SK-N-SH treated with all-trans-retinoic acid at 6 μM for 48 hours (cell line): ENCODE results near the gene PTTG1IP.

ENCODE experiments used
- CREB5 ChIP-seq: fragments of 250-450 bp; sonication (Bioruptor Pico); IDR thresholded peaks from 2 replicates; pipeline ENCODE4 v1.5.1; 2020; ENCODE audit warnings: low read depth, mild to moderate bottlenecking, moderate library complexity
- CSDC2 ChIP-seq: fragments of 250-450 bp; sonication (Bioruptor Pico); IDR thresholded peaks from 2 replicates; pipeline ENCODE4 v1.5.0; 2020; ENCODE audit warnings: mild to moderate bottlenecking, moderate library complexity
- GLIS3 ChIP-seq: fragments of 250-450 bp; sonication (Bioruptor Pico); IDR thresholded peaks from 2 replicates; pipeline ENCODE4 v1.5.0; 2020; ENCODE audit warnings: mild to moderate bottlenecking, moderate library complexity
- ISL1 ChIP-seq: fragments of 250-450 bp; sonication (Bioruptor Pico); IDR thresholded peaks from 2 replicates; pipeline ENCODE4 v2.1.2; 2022; ENCODE audit warnings: mild to moderate bottlenecking, moderate library complexity
- POU6F1 ChIP-seq: fragments of 250-450 bp; sonication (Bioruptor Pico); IDR thresholded peaks from 2 replicates; pipeline ENCODE4 v1.8.0; 2021; ENCODE audit warnings: low read depth, mild to moderate bottlenecking, moderate library complexity, borderline replicate concordance
- PPARA ChIP-seq: fragments of 250-450 bp; sonication (Bioruptor Pico); IDR thresholded peaks from 2 replicates; pipeline ENCODE4 v1.5.0; 2020; ENCODE audit warnings: mild to moderate bottlenecking, borderline replicate concordance
- TCF4 ChIP-seq: fragments of 250-450 bp; sonication (Bioruptor Pico); IDR thresholded peaks from 2 replicates; pipeline ENCODE4 v1.8.0; 2021; ENCODE audit warnings: mild to moderate bottlenecking, moderate library complexity, borderline replicate concordance
- TSHZ2 ChIP-seq: fragments of 250-450 bp; sonication (Bioruptor Pico); IDR thresholded peaks from 2 replicates; pipeline ENCODE4 v1.5.0; 2020; ENCODE audit warnings: mild to moderate bottlenecking, moderate library complexity
- ZFP3 ChIP-seq: fragments of 250-450 bp; sonication (Bioruptor Pico); IDR thresholded peaks from 2 replicates; pipeline ENCODE4 v1.5.0; 2020; ENCODE audit warnings: mild to moderate bottlenecking, moderate library complexity
- ZFP30 ChIP-seq: fragments of 450-650 bp; formaldehyde crosslinking; IDR thresholded peaks from 2 replicates; pipeline ENCODE4 v1.5.0; 2022; ENCODE audit warnings: mild to moderate bottlenecking, moderate library complexity
- ZNF565 ChIP-seq: fragments of 450-650 bp; formaldehyde crosslinking; conservative IDR thresholded peaks from 2 replicates; pipeline ENCODE4 v1.5.0; 2020; ENCODE audit warnings: low read depth, mild to moderate bottlenecking, moderate library complexity
- ZNF70 ChIP-seq: fragments of 450-650 bp; formaldehyde crosslinking; IDR thresholded peaks from 2 replicates; pipeline ENCODE4 v1.5.0; 2020; ENCODE audit warnings: mild to moderate bottlenecking, moderate library complexity

DNA sequence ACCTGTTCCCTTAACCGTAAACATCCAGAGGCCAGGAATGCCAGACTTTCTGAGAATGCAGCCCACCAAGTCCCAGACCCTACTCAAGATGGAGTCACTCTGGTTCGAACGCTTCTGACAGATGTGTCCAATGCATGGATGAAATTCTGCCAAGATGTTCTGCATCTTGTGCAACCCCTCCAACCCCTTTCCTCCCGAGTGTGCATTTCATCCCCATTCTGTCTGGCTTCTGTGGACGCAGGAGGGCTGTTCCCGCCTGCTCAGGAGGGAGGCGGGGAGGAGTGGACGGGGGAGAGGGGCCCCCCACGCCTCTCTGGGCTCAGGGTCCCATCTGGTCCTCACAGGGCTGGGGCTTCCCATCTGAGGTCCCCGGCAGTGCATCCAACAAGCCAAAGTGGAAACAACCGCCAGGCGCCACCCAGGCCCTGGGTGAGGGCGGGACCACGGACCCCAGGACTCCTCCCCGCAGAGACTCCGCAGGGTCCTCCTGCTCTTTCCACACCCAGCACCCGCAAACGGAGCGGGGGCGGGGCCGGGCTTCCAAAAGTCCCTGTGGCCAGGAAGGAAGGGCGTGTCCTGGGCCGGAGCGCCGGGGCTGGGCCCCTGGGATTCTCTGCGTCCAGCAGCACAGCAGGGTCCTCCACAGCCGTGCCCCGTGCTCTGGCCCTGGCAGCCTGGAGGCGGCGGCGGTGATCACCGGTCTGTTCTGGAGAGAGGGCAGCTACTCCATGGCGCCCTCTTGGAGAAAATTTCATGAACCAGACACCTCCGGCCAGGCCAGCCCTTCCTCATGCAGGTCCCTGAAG lies 27.9 kb downstream of the PTTG1IP start:
- TF ChIP-seq CSDC2 (CRISPR knock-in tag) = no peak
- TF ChIP-seq TSHZ2 = no peak
- TF ChIP-seq ZFP30 = no peak
- no peak for TF ChIP-seq TCF4 (CRISPR knock-in tag)
- TF ChIP-seq ZNF565 (CRISPR knock-in tag) = no peak
- TF ChIP-seq ZFP3 (CRISPR knock-in tag) = no peak
- no peak for TF ChIP-seq ZNF70
- TF ChIP-seq ISL1 (CRISPR knock-in tag) = no peak
- TF ChIP-seq PPARA (CRISPR knock-in tag) = no peak
- TF ChIP-seq CREB5 (CRISPR knock-in tag) = no peak
- TF ChIP-seq GLIS3 (CRISPR knock-in tag) = no peak
- TF ChIP-seq POU6F1 (CRISPR knock-in tag) = no peak
